ENCODE results near the gene SLC30A2.

- TF ChIP-seq CTCF (IDR thresholded peaks at IDR 0.05) (no peak), POLR2A (IDR thresholded peaks at IDR 0.05) (no peak)
These were observed 29.7 kb upstream of the SLC30A2 start for GRCh38 chr1:26075421-26076144.

Measured in heart left ventricle (tissue), 13 donors.